HG02588 (cell line): ENCODE data around the gene TRIL.

ENCODE experiments used
- ATAC-seq: cut with Tn5 transposase; IDR thresholded peaks from one replicate; pipeline ENCODE4 v1.9.1; 2021; ENCODE audit warnings: mild to moderate bottlenecking, moderate library complexity; ENCODE audit not compliant: unreplicated experiment

The TRIL gene

GRCh38 chr7:28958235-28958979 is at the start of gene TRIL:
TRIL (minus strand) TSS chr7:28958330; CDS start chr7:28958046, 284 bp downstream.
- ATAC-seq, result no peak

- ATAC-seq, result no peak
Observed at GRCh38 chr7:29007127-29007526, 49.0 kb upstream of the TRIL start.

- no peak for ATAC-seq
Observed at GRCh38 chr7:29005829-29006228, 47.7 kb upstream of the TRIL start.

GRCh38 chr7:29005406-29005805 is 47.3 kb upstream of the TRIL start:
- no peak for ATAC-seq

GRCh38 chr7:29003703-29004102 is 45.6 kb upstream of the TRIL start:
- no peak for ATAC-seq

GRCh38 chr7:29000717-29001076 is 42.6 kb upstream of the TRIL start:
- ATAC-seq, result no peak

- no peak for ATAC-seq
Observed at GRCh38 chr7:28999895-29000716, 42.0 kb upstream of the TRIL start.

GRCh38 chr7:28999427-28999826 is 41.3 kb upstream of the TRIL start:
- no peak for ATAC-seq

- ATAC-seq, result no peak
Observed at GRCh38 chr7:28998105-28998504, 40.0 kb upstream of the TRIL start.

- no peak for ATAC-seq
Observed at GRCh38 chr7:28996836-28997235, 38.7 kb upstream of the TRIL start.

- no peak for ATAC-seq
Observed at GRCh38 chr7:28993371-28993770, 35.2 kb upstream of the TRIL start.

GRCh38 chr7:28992798-28993197 is 34.7 kb upstream of the TRIL start:
- ATAC-seq, result no peak

- ATAC-seq, result no peak
Observed at GRCh38 chr7:28990200-28990960, 32.2 kb upstream of the TRIL start.

GRCh38 chr7:28989211-28989980 is 31.3 kb upstream of the TRIL start:
- no peak for ATAC-seq

- no peak for ATAC-seq
Observed at GRCh38 chr7:28988810-28989209, 30.7 kb upstream of the TRIL start.

GRCh38 chr7:28988091-28988490 is 30.0 kb upstream of the TRIL start:
- no peak for ATAC-seq

- ATAC-seq, result no peak
Observed at GRCh38 chr7:28986765-28987110, 28.6 kb upstream of the TRIL start.

- no peak for ATAC-seq
Observed at GRCh38 chr7:28986028-28986764, 28.1 kb upstream of the TRIL start.

GRCh38 chr7:28984631-28985030 is 26.5 kb upstream of the TRIL start:
- ATAC-seq, result no peak

GRCh38 chr7:28984217-28984616 is 26.1 kb upstream of the TRIL start:
- ATAC-seq, result no peak
